ENCODE measurements around the gene PPIA.
A peak's percentile ranks its signal among the peaks of the same experiment; 100 is the strongest.
"Not testable (repeated sequence)": the region's sequence is repeated elsewhere in the genome, so short reads cannot be mapped to it uniquely, and the experiment has no call there.

The PPIA gene

DNA sequence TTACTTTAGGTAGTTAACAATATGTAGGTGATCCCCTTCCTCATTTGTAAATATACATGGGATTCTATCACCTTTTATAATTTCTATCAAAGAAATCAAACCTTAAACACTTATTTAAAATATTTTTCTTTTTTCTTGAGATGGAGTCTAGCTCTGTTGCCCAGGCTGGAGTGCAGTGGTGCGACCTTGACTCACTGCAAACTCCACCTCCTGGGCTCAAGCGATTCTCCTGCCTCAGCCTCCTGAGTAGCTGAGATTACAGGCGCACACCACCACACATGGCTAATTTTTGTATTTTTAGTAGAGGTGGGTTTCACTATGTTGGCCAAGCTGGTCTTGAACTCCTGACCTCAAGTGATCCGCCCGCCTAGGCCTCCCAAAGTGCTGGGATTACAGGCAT is 47.0 kb downstream of the PPIA start:
- DNase-seq, result not testable (repeated sequence)

- no peak for DNase-seq
Observed at GRCh38 chr7:44845451-44845850, 49.0 kb downstream of the PPIA start.

DNA sequence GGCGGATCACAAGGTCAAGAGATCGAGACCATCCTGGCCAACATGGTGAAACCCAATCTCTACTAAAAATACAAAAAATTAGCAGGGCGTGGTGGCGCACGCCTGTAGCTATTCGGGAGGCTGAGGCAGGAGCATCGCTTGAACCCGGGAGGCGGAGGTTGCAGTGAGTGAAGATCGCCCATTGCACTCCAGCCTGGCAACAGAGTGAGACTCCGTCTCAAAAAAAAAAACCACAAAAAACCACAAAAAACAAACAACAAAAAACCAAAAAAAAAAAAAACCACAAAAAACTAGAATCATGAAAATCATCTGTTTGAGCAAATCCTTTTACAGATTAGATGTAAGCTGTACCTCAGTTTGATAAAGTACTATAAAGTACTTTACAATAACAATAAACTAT is 49.9 kb downstream of the PPIA start:
- DNase-seq, result not testable (repeated sequence)

DNA sequence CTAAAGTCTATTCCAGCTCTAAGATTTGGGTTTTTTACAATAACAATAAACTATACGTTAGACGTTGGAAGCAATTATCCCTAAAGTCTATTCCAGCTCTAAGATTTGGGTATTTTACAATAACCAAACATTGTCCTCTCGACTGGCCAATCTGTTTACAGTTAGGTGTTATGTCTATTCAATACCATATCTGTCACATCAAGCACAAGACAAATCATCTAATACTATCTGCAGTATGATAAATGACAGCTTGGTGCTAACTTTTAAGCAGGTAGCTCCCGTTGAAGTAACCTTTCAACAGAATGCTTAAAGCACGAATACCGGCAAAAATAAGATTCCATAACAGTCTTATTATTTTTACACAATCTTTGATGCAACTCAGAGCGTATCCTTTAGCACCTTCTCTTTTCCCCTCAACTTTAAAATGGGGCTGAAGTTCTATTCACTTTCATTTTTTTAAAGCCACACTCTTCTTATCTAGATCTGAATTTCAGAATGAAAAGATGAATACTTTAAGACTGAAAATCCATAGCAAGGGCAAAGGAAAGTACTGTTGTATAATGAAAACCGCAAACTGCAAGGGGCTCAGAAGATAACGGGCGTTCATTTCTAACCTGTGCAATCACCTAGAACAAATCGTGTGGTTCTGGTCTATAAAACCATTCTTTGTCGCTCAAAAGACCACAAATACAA is 50.5 kb downstream of the PPIA start:
- DNase-seq, result no peak

- peak; percentile 96 for DNase-seq
Observed at GRCh38 chr7:44847509-44847919, 51.0 kb downstream of the PPIA start.

- peak; percentile 100 for DNase-seq
Observed at GRCh38 chr7:44847920-44848634, 51.6 kb downstream of the PPIA start, which contains the start of gene H2AZ2. Gene H2AZ2 (minus strand): TSS chr7:44848087. CDS start chr7:44847971, 116 bp downstream.

DNA sequence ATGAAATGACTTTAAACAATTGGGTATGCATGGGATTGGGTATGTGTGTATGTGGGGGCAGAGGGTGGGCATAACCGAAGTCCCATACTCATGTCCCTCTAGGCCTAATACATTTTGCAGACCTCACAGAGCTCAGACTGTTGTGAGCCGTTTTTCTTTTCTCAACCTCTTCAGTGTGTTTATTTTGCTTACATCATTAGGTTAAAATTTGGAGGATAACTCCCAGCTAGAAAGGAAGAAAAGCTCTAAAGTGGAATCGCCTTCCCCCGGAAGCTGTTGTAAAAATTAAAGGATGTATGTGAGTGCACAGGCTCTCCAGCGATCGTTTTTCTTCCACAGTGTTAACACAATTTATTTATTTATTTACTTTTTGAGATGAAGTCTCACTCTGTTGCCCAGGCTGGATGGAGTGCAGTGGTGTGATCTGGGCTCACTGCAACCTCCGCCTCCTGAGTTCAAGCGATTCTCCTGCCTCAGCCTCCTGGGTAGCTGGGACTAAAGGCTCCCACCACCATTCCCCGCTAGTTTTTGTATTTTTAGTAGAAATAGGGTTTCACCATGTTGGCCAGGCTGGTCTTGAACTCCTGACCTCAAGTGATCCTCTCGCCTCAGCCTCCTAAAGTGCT is 52.9 kb downstream of the PPIA start:
- DNase-seq, result no peak

DNA sequence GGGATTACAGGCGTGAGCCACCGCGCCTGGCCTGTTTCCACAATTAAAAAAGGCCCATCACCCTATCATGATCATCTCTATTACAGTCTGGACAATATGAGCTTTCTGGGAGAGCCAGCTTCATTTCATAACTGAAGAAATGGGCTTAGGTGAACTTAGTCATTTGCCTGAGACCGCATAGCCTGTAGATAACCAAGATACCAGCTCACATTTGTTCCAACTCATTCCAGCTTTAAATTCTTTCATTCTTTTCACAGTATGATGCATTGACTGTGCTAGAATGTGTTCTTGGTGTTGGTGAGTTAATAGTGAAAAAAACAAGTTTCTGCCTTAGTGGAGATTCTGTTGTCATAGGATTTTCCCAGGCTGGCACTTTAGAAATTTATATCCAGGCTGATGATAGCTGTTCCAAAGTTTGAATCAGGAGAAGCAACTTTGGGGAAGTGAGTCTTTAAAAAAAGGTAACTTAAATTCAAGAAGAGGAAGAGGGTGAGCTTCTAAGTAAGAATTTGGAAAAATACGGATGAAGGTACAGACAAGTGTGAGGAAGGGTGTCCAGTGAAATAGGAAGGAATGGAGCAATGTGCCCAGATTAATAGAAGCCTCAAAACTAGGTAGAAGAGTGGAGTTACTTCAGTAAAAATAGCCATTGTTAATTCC is 53.5 kb downstream of the PPIA start:
- no peak for DNase-seq

DNA sequence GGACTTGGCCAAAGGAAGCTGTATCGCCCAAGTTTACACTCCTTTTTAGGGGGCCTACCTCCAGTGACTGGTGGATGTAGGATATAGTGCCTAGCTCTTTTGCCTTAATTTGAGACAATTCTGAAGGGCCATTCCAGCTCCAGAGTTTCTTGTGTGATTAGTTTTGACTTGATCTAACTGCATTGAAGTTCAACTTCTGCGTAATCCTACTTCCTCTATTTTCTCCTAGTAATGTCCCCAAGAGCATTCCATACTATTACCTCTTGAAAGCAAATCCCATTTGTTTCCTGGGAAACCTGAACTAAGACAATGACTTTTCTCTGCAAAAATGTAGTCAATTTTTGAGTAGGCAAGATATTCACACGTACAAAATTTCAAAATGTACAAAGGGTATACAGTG is 56.1 kb downstream of the PPIA start:
- DNase-seq, result no peak

Measured in hematopoietic multipotent progenitor cell treated with erythropoietin and hydrocortisone succinate and interleukin-3 and kit ligand, for 8 days (in vitro differentiated cells).